ENCODE measurements around the gene TTC5. TPM values are rescaled to one million over a fixed set of nuclear protein-coding genes. Genes with fewer than 3 reads are reported as not detected.

Gene TTC5
- polyA plus RNA-seq, 1 donor (not counting 4 experiments of a cell fraction or from before 2014, with no cell fraction given) = 19.2 TPM

GRCh38 chr14:20327005-20327869, 21.5 kb upstream of the TTC5 start:
- TF ChIP-seq CTCF (optimal IDR thresholded peaks at IDR 0.05 in 1 of 3, IDR thresholded peaks at IDR 0.05 in 1 of 3, conservative IDR thresholded peaks at IDR 0.05 in 1 of 3; ENCODE audit: extremely low read depth in 1 of 3, insufficient read depth in 2 of 3, low read length in 3 of 3) = peak in 2 of 3 experiments; percentile 48 to 58
- TF ChIP-seq EZH2 (IDR thresholded peaks at IDR 0.05; ENCODE audit: low read length) = no peak
- Histone ChIP-seq H3K9me3 (ENCODE audit: control insufficient read depth, low read depth, low read length) (no peaks in the 10 kb centered on the region), H3K4me3 (ENCODE audit: control insufficient read depth in 2 of 3, extremely low read depth in 1 of 3, insufficient read depth in 2 of 3, low read depth in 1 of 3, low read length in 3 of 3) (no peak overlapping the region), H3K4me1 (ENCODE audit: control insufficient read depth, extremely low read depth, insufficient read depth, low read length) (peaks cover 14% of the 10 kb centered on the region), H3K4me2 (ENCODE audit: control insufficient read depth, extremely low read depth, insufficient read depth, low read depth, low read length) (no peak overlapping the region), H2AFZ (ENCODE audit: control insufficient read depth, low read length) (no peak overlapping the region), H3K36me3 (ENCODE audit: control insufficient read depth in 2 of 2, extremely low read depth in 1 of 2, insufficient read depth in 2 of 2, low read length in 2 of 2) (peaks cover 14 to 17% of the 10 kb centered on the region in 2 experiments), H3K27me3 (ENCODE audit: control insufficient read depth, extremely low read depth, insufficient read depth, low read length) (no peaks in the 10 kb centered on the region), H3K9ac (ENCODE audit: control insufficient read depth, extremely low read depth, insufficient read depth, low read length) (no peak overlapping the region), H3K9me1 (ENCODE audit: control insufficient read depth, extremely low read depth, insufficient read depth, low read length) (no peaks in the 10 kb centered on the region), H4K20me1 (ENCODE audit: control insufficient read depth, extremely low read depth, insufficient read depth, low read length) (no peaks in the 10 kb centered on the region), H3K27ac (ENCODE audit: control insufficient read depth, insufficient read depth, low read length) (no peak overlapping the region), H3K79me2 (ENCODE audit: control insufficient read depth, insufficient read depth, low read length) (peaks cover 67% of the 10 kb centered on the region)
- DNase-seq (ENCODE audit: low read depth, low spot score) (no peak), FAIRE-seq (peak; percentile 63)
- dilution Hi-C loops (cut with MboI; ENCODE audit: extremely low pct_ligation_motif_present, low sequenced_read_pairs) = no loop called here

- H3K4me3 ChIP-seq (ENCODE audit: control insufficient read depth in 2 of 3, extremely low read depth in 1 of 3, insufficient read depth in 2 of 3, low read depth in 1 of 3, low read length in 3 of 3) = no peak overlapping the region
- no peak for DNase-seq (ENCODE audit: low read depth, low spot score)
- no peak for TF ChIP-seq EZH2 (IDR thresholded peaks at IDR 0.05; ENCODE audit: low read length)
- TF ChIP-seq CTCF (optimal IDR thresholded peaks at IDR 0.05 in 1 of 3, IDR thresholded peaks at IDR 0.05 in 1 of 3, conservative IDR thresholded peaks at IDR 0.05 in 1 of 3; ENCODE audit: extremely low read depth in 1 of 3, insufficient read depth in 2 of 3, low read length in 3 of 3) = no peak
- dilution Hi-C loops (cut with MboI; ENCODE audit: extremely low pct_ligation_motif_present, low sequenced_read_pairs) = no loop called here
- H3K79me2 ChIP-seq (ENCODE audit: control insufficient read depth, insufficient read depth, low read length) = peaks cover 18% of the 10 kb centered on the region
- H3K9ac ChIP-seq (ENCODE audit: control insufficient read depth, extremely low read depth, insufficient read depth, low read length) = no peak overlapping the region
- no peak overlapping the region for H3K27ac ChIP-seq (ENCODE audit: control insufficient read depth, insufficient read depth, low read length)
- no peak overlapping the region for H3K4me2 ChIP-seq (ENCODE audit: control insufficient read depth, extremely low read depth, insufficient read depth, low read depth, low read length)
- no peaks in the 10 kb centered on the region for H3K4me1 ChIP-seq (ENCODE audit: control insufficient read depth, extremely low read depth, insufficient read depth, low read length)
- H3K27me3 ChIP-seq (ENCODE audit: control insufficient read depth, extremely low read depth, insufficient read depth, low read length) = no peaks in the 10 kb centered on the region
- H3K9me1 ChIP-seq (ENCODE audit: control insufficient read depth, extremely low read depth, insufficient read depth, low read length) = no peaks in the 10 kb centered on the region
- no peak overlapping the region for H2AFZ ChIP-seq (ENCODE audit: control insufficient read depth, low read length)
- peaks cover 3% of the 10 kb centered on the region for H4K20me1 ChIP-seq (ENCODE audit: control insufficient read depth, extremely low read depth, insufficient read depth, low read length)
- H3K36me3 ChIP-seq (ENCODE audit: control insufficient read depth in 2 of 2, extremely low read depth in 1 of 2, insufficient read depth in 2 of 2, low read length in 2 of 2) = peaks cover 12 to 21% of the 10 kb centered on the region in 2 experiments
- FAIRE-seq = no peak
- H3K9me3 ChIP-seq (ENCODE audit: control insufficient read depth, low read depth, low read length) = no peaks in the 10 kb centered on the region
Measured at GRCh38 chr14:20317720-20318119, 12.0 kb upstream of the TTC5 start.
